GM21737 (cell line): Measurements from ENCODE around the gene OBSCN.

Source experiments
- ATAC-seq: cut with Tn5 transposase; IDR thresholded peaks from one replicate; pipeline ENCODE4 v1.9.1; 2021; ENCODE audit warnings: mild to moderate bottlenecking, moderate library complexity; ENCODE audit not compliant: unreplicated experiment

OBSCN gene

GRCh38 chr1:228274452-228275178, 66.8 kb downstream of the OBSCN start:
- ATAC-seq = no peak

- no peak for ATAC-seq
Measured at GRCh38 chr1:228275179-228275429, 67.3 kb downstream of the OBSCN start.

- ATAC-seq = no peak
Measured at GRCh38 chr1:228275430-228276173, 67.8 kb downstream of the OBSCN start.

- no peak for ATAC-seq
Measured at GRCh38 chr1:228276174-228276831, 68.5 kb downstream of the OBSCN start.

- no peak for ATAC-seq
Measured at GRCh38 chr1:228276901-228277490, 69.2 kb downstream of the OBSCN start.

- no peak for ATAC-seq
Measured at GRCh38 chr1:228277491-228278431, 69.9 kb downstream of the OBSCN start.

GRCh38 chr1:228278432-228278941, 70.6 kb downstream of the OBSCN start:
- ATAC-seq = no peak

- no peak for ATAC-seq
Measured at GRCh38 chr1:228279011-228279721, 71.3 kb downstream of the OBSCN start.

- no peak for ATAC-seq
Measured at GRCh38 chr1:228279722-228280105, 71.9 kb downstream of the OBSCN start.

GRCh38 chr1:228280106-228280901, 72.5 kb downstream of the OBSCN start:
- ATAC-seq = no peak

- no peak for ATAC-seq
Measured at GRCh38 chr1:228280961-228281591, 73.2 kb downstream of the OBSCN start.

- no peak for ATAC-seq
Measured at GRCh38 chr1:228281631-228282328, 73.9 kb downstream of the OBSCN start.

- no peak for ATAC-seq
Measured at GRCh38 chr1:228282329-228283042, 74.6 kb downstream of the OBSCN start.

GRCh38 chr1:228283043-228283371, 75.2 kb downstream of the OBSCN start:
- no peak for ATAC-seq

GRCh38 chr1:228283476-228284147, 75.8 kb downstream of the OBSCN start:
- no peak for ATAC-seq

- no peak for ATAC-seq
Measured at GRCh38 chr1:228284148-228284495, 76.3 kb downstream of the OBSCN start.

- no peak for ATAC-seq
Measured at GRCh38 chr1:228284521-228284920, 76.7 kb downstream of the OBSCN start.
